Esophagus squamous epithelium (tissue), 5 donors: ENCODE measurements around the gene GPR179. TPM values are rescaled to one million over a fixed set of nuclear protein-coding genes. Genes with fewer than 3 reads are reported as not detected.

Experiments used
- DNase-seq: peaks from one replicate; lab custom pipeline; 2025; lab: John Stamatoyannopoulos, UW
- H3K27ac ChIP-seq, 4 donors: fragments of 200-600 bp; sonication (generic); one replicate each; pipeline ENCODE4 v1.5.1; 2016 to 2019; ENCODE audit warnings: mild to moderate bottlenecking in 1 of 4
- H3K27me3 ChIP-seq, 4 donors: fragments of 200-600 bp; sonication (generic); 1 replicate in 3 of 4; 2 replicates in 1 of 4; pipeline versions ENCODE4 v1.5.1 to v1.6.0; 2017 to 2021; ENCODE audit warnings: antibody characterized with exemption in 1 of 4
- H3K36me3 ChIP-seq, 3 donors: fragments of 200-600 bp; sonication (generic); one replicate each; pipeline ENCODE4 v1.5.1; 2016 to 2019
- H3K4me1 ChIP-seq, 3 donors: fragments of 200-600 bp; sonication (generic); one replicate each; pipeline ENCODE4 v1.5.1; 2017 to 2019
- H3K4me3 ChIP-seq, 4 donors: fragments of 200-600 bp; sonication (generic); 1 replicate in 3 of 4; 2 replicates in 1 of 4; pipeline ENCODE4 v1.5.1; 2016 to 2019; ENCODE audit warnings: mild to moderate bottlenecking in 2 of 4, moderate library complexity in 1 of 4
- H3K9me3 ChIP-seq, 3 donors: fragments of 200-600 bp; sonication (generic); one replicate each; pipeline ENCODE4 v1.5.1; 2016 to 2019
- CTCF ChIP-seq, 6 experiments: fragments of 450-650 bp in 4 of 6; fragments of 200-600 bp in 2 of 6; sonication (generic) in 2 of 6; IDR thresholded peaks; one replicate each; pipeline ENCODE4 v1.5.1; 2016 to 2019; ENCODE audit warnings: antibody characterized with exemption in 6 of 6, mild to moderate bottlenecking in 4 of 6, moderate library complexity in 4 of 6
- POLR2A ChIP-seq, 4 donors: fragments of 450-650 bp; IDR thresholded peaks; one replicate each; pipeline ENCODE4 v1.6.1; 2017; ENCODE audit warnings: antibody characterized with exemption in 4 of 4, mild to moderate bottlenecking in 4 of 4, moderate library complexity in 3 of 4
- WGBS, 2 donors: methylation state at CpG; one replicate each; pipeline ENCODE4 v1.1.5; 2018; 5-methylcytosine and 5-hydroxymethylcytosine counted together
- intact Hi-C: fragments of 100-400 bp; cut with DNase I; formaldehyde crosslinking; loops from one replicate; pipeline ENCODE4 v1.15.0; 2022
- total RNA-seq, 4 donors: library from RNA; depleted of rRNA; stranded (reverse); fragments of >200 nt; gene quantifications; one replicate each; pipeline ENCODE4 v1.1.0, GENCODE V29; 2016
- donor health status: DM: yes; HTN: yes; CAD: no.

GPR179 gene
- total RNA-seq, 4 donors from 2014 or later = under 0.01 TPM; not detected in 3

- Histone ChIP-seq H3K4me3 (no peak overlapping the region), H3K36me3 (peaks cover 5 to 65% (median 5%) of the 10 kb centered on the region in 3 donors), H3K4me1 (peaks cover 5 to 35% (median 7%) of the 10 kb centered on the region in 3 donors), H3K27me3 (no peaks in the 10 kb centered on the region), H3K27ac (no peak overlapping the region), H3K9me3 (no peaks in the 10 kb centered on the region)
- 91 to 96% methylated on average over 5 of the region's 5 CpGs for WGBS, 2 donors
- no peak for DNase-seq
- intact Hi-C loops = no loop called here
- no peak for TF ChIP-seq POLR2A (IDR thresholded peaks at IDR 0.05)
- TF ChIP-seq CTCF (IDR thresholded peaks at IDR 0.05) = no peak
Measured at GRCh38 chr17:38363016-38363415, 19.3 kb upstream of the GPR179 start.

- 72 to 80% methylated on average over 5 of the region's 5 CpGs for WGBS, 2 donors
- no peak for DNase-seq
- Histone ChIP-seq H3K9me3 (no peaks in the 10 kb centered on the region), H3K4me3 (no peak overlapping the region), H3K27me3 (no peaks in the 10 kb centered on the region), H3K4me1 (peaks cover 5 to 46% (median 11%) of the 10 kb centered on the region in 3 donors), H3K27ac (no peak overlapping the region), H3K36me3 (peaks cover 0 to 54% (median 0%) of the 10 kb centered on the region in 3 donors)
- TF ChIP-seq CTCF (IDR thresholded peaks at IDR 0.05) (no peak), POLR2A (IDR thresholded peaks at IDR 0.05) (no peak)
- intact Hi-C loops = no loop called here
Measured at GRCh38 chr17:38361694-38362465, 18.1 kb upstream of the GPR179 start.

GRCh38 chr17:38358586-38359513 lies 15.1 kb upstream of the GPR179 start:
- intact Hi-C loops = no loop called here
- no peaks in the 10 kb centered on the region for H3K27me3 ChIP-seq
- peaks cover 12 to 76% (median 36%) of the 10 kb centered on the region in 3 donors for H3K4me1 ChIP-seq
- H3K27ac ChIP-seq = peak overlapping the region in 2 of 4 donors; percentile 50 to 57
- TF ChIP-seq POLR2A (IDR thresholded peaks at IDR 0.05) (no peak), CTCF (IDR thresholded peaks at IDR 0.05) (no peak)
- no peak for DNase-seq
- 34 to 45% methylated on average over 9 of the region's 9 CpGs for WGBS, 2 donors
- H3K9me3 ChIP-seq = no peaks in the 10 kb centered on the region
- H3K36me3 ChIP-seq = peaks cover 0 to 24% (median 0%) of the 10 kb centered on the region in 3 donors
- no peak overlapping the region for H3K4me3 ChIP-seq

DNA sequence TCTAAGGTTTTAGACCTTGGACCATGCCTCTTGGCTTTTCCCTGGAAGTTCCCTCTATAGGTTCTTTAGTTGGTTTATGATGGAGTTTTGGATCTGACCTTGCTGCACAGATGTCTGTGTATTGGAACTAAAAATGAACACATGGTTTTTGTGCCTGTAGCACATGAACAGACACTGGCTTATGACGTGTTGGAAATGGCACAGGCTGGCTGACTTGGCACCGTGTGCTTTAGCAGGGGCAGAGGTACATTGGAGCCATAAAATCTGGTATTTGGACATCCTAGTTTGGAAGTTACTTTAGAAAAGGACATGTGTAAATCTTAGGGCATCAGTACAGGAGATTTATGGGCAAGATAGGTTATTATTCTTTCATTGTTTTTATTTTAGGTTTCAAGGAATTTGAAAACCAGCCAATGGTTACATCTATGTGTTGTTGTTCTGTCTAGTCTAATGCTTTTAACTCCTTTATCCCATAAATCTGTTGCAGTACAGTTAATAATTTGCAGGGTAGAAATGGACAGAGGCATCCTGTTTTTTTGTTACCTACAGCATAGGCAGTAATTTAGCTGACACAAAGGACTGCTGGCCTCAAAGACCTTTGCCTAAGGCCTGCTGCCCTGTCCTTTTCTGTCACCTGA lies 13.8 kb upstream of the GPR179 start:
- TF ChIP-seq CTCF (IDR thresholded peaks at IDR 0.05) = no peak
- no peak for TF ChIP-seq POLR2A (IDR thresholded peaks at IDR 0.05)
- H3K36me3 ChIP-seq = peaks cover 0 to 11% (median 0%) of the 10 kb centered on the region in 3 donors
- no peaks in the 10 kb centered on the region for H3K27me3 ChIP-seq
- WGBS, 2 donors = 13 to 18% methylated on average over 1 to 2 of the region's 2 CpGs
- no peak overlapping the region for H3K4me3 ChIP-seq
- H3K4me1 ChIP-seq = peaks cover 22 to 89% (median 44%) of the 10 kb centered on the region in 3 donors
- no peak for DNase-seq
- H3K9me3 ChIP-seq = no peaks in the 10 kb centered on the region
- intact Hi-C loops = no loop called here
- H3K27ac ChIP-seq = peak overlapping the region in 2 of 4 donors; percentile 6 to 8
